Transverse colon (tissue), 4 donors: Measurements from ENCODE around the gene NR3C1.

Experiments used
- CTCF ChIP-seq, 5 experiments: fragments of 200-600 bp in 3 of 5; fragments of 450-650 bp in 2 of 5; sonication (generic) in 3 of 5; IDR thresholded peaks; 1 replicate in 2 of 5; 2 replicates in 3 of 5; pipeline ENCODE4 v1.5.1; 2016 to 2017; ENCODE audit warnings: antibody characterized with exemption in 5 of 5, inconsistent platforms in 3 of 5, mild to moderate bottlenecking in 2 of 5, moderate library complexity in 1 of 5
- POLR2A ChIP-seq: fragments of 450-650 bp; IDR thresholded peaks from one replicate; pipeline ENCODE4 v1.6.1; 2016; ENCODE audit warnings: antibody characterized with exemption, mild to moderate bottlenecking, moderate library complexity
- POLR2AphosphoS5 ChIP-seq, 3 donors: sonication (generic); formaldehyde crosslinking; IDR thresholded peaks; one replicate each; pipeline ENCODE4 v1.6.1; 2016; ENCODE audit warnings: antibody characterized with exemption in 3 of 3

GRCh38 chr5:143393524-143393923 lies 10.0 kb downstream of the NR3C1 start:
- no peak for TF ChIP-seq POLR2AphosphoS5 (IDR thresholded peaks at IDR 0.05)
- no peak for TF ChIP-seq CTCF (IDR thresholded peaks at IDR 0.05)
- TF ChIP-seq POLR2A = no peak
